ENCODE data around the gene STK11. TPM values are rescaled to one million over a fixed set of nuclear protein-coding genes. Genes with fewer than 3 reads are reported as not detected.

The STK11 gene
- total RNA-seq, 1 donor from 2014 or later: 71.8 TPM

- no peak for DNase-seq (ENCODE audit: low spot score in 2 of 2, unreplicated experiment in 2 of 2)
- Mint-ChIP-seq H3K27me3 (ENCODE audit: low read depth) (no peaks in the 10 kb centered on the region), H3K36me3 (peaks cover 10% of the 10 kb centered on the region), H3K4me1 (peaks cover 34% of the 10 kb centered on the region), H3K27ac (no peak overlapping the region), H3K4me3 (no peak overlapping the region), H3K9me3 (no peaks in the 10 kb centered on the region)
- no peak for TF ChIP-seq CTCF (IDR thresholded peaks at IDR 0.05; ENCODE audit: unreplicated experiment)
These were observed 52.5 kb downstream of the STK11 start for GRCh38 chr19:1258163-1258492.

- TF ChIP-seq CTCF (IDR thresholded peaks at IDR 0.05; ENCODE audit: unreplicated experiment): no peak
- peaks cover 7% of the 10 kb centered on the region for H3K36me3 Mint-ChIP-seq
- no peak overlapping the region for H3K4me3 Mint-ChIP-seq
- peaks cover 33% of the 10 kb centered on the region for H3K4me1 Mint-ChIP-seq
- no peak for DNase-seq (ENCODE audit: low spot score in 2 of 2, unreplicated experiment in 2 of 2)
- H3K9me3 Mint-ChIP-seq: no peaks in the 10 kb centered on the region
- H3K27me3 Mint-ChIP-seq (ENCODE audit: low read depth): no peaks in the 10 kb centered on the region
- H3K27ac Mint-ChIP-seq: peak overlapping the region; percentile 90
These were observed 53.2 kb downstream of the STK11 start for GRCh38 chr19:1258707-1259205.

- no peak for DNase-seq (ENCODE audit: low spot score in 2 of 2, unreplicated experiment in 2 of 2)
- Mint-ChIP-seq H3K4me1 (peaks cover 33% of the 10 kb centered on the region), H3K36me3 (peaks cover 7% of the 10 kb centered on the region), H3K4me3 (no peak overlapping the region), H3K9me3 (no peaks in the 10 kb centered on the region), H3K27ac (peak overlapping the region; percentile 90), H3K27me3 (ENCODE audit: low read depth) (no peaks in the 10 kb centered on the region)
- TF ChIP-seq CTCF (IDR thresholded peaks at IDR 0.05; ENCODE audit: unreplicated experiment): no peak
These were observed 53.8 kb downstream of the STK11 start for GRCh38 chr19:1259206-1259875.

- peaks cover 7% of the 10 kb centered on the region for H3K36me3 Mint-ChIP-seq
- TF ChIP-seq CTCF (IDR thresholded peaks at IDR 0.05; ENCODE audit: unreplicated experiment): no peak
- no peaks in the 10 kb centered on the region for H3K9me3 Mint-ChIP-seq
- H3K27me3 Mint-ChIP-seq (ENCODE audit: low read depth): no peaks in the 10 kb centered on the region
- peak overlapping the region; percentile 79 for H3K4me3 Mint-ChIP-seq
- DNase-seq (ENCODE audit: low spot score in 2 of 2, unreplicated experiment in 2 of 2): no peak
- H3K27ac Mint-ChIP-seq: peak overlapping the region; percentile 90
- peaks cover 34% of the 10 kb centered on the region for H3K4me1 Mint-ChIP-seq
These were observed 54.5 kb downstream of the STK11 start for GRCh38 chr19:1259876-1260748.

- no peaks in the 10 kb centered on the region for H3K27me3 Mint-ChIP-seq (ENCODE audit: low read depth)
- peak overlapping the region; percentile 79 for H3K4me3 Mint-ChIP-seq
- peak; percentile 97 to 98 for DNase-seq (ENCODE audit: low spot score in 2 of 2, unreplicated experiment in 2 of 2)
- peaks cover 41% of the 10 kb centered on the region for H3K4me1 Mint-ChIP-seq
- TF ChIP-seq CTCF (IDR thresholded peaks at IDR 0.05; ENCODE audit: unreplicated experiment): no peak
- H3K36me3 Mint-ChIP-seq: peaks cover 7% of the 10 kb centered on the region
- H3K9me3 Mint-ChIP-seq: no peaks in the 10 kb centered on the region
- peak overlapping the region; percentile 97 for H3K27ac Mint-ChIP-seq
These were observed 55.4 kb downstream of the STK11 start for GRCh38 chr19:1260749-1261537.
